Choroid plexus epithelial cell (primary cell): ENCODE results near the gene DIP2C.
"Not testable (repeated sequence)": the region's sequence is repeated elsewhere in the genome, so short reads cannot be mapped to it uniquely, and the experiment has no call there.

ENCODE experiments used
- DNase-seq: peaks from one replicate; pipeline ENCODE4 v3.0.0-alpha.2; 2010; ENCODE audit warnings: low read depth
- H3K4me3 ChIP-seq: 2 replicates; pipeline ENCODE4 v1.5.1; 2011; ENCODE audit warnings: low read depth, mild to moderate bottlenecking, control low read depth, low read length, moderate library complexity
- CTCF ChIP-seq: conservative IDR thresholded peaks from 2 replicates; pipeline ENCODE4 v1.5.1; 2011; ENCODE audit warnings: low read depth, mild to moderate bottlenecking, control low read depth, inconsistent platforms, low read length, moderate library complexity

DIP2C gene

GRCh38 chr10:649445-649797 is 40.0 kb downstream of the DIP2C start:
- H3K4me3 ChIP-seq = no peak overlapping the region
- DNase-seq = no peak
- TF ChIP-seq CTCF = no peak

- H3K4me3 ChIP-seq, DNase-seq: not testable (repeated sequence)
Observed at GRCh38 chr10:647019-647418, 42.4 kb downstream of the DIP2C start.

GRCh38 chr10:646118-646524 is 43.3 kb downstream of the DIP2C start:
- DNase-seq = no peak
- H3K4me3 ChIP-seq = no peak overlapping the region
- TF ChIP-seq CTCF = no peak

DNA sequence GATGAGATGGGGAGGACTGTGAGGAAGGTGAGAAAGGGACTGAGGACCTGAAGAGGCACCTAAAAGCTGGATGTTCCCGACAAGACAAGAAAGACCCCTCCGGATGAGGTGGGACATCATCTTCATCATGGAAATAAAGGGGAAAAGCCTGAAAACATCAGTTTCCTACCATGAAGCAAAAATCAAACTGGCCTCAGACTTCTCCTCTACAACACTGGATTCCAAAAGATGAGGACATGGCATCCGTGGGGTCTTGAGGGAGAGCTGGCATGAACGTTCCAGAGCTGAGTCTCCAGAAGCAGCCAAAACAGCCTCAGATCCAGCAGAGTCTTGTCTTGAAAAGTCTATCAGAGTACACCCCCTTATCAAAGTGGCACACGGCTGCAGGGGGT is 44.5 kb downstream of the DIP2C start:
- no peak for TF ChIP-seq CTCF
- no peak overlapping the region for H3K4me3 ChIP-seq

DNA sequence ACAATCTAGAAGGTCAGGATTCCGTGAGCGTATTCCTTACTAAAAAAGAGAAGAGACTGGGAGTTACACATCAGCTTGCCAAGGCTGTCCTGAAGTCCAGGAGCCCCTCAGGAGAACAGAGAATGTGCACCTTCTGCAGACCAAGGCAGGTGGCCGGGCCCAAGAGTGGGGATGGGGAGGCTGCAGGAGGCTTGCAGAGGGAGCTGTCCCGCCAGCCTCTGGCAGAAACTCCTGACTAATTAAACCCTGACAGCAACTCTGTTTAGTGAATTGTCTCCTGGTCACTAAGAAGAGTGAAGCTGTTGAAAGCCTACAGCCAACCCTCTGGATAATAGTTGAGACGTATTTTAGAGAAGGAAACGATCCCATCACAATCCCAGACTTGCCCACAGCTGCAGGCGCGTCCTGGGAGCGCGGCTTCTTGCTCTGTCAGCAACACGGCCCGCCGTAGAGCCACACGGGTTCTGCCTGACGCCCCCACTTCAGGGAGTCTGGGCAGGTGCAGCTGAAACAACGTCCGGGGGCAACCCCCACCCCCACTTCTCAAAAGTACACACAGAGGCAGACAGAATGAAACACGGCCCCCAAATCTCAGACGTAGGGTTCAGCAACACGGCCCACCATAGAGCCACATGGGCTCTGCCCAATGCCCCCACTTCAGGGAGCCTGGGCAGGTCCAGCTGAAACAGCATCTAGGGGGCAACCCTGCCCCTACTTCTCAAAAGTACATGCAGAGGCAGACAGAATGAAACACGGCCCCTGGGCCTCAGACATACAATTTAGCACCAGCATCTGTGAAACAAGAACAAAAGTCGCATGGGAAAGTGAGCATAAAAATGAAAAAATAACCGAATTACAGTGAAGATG is 45.2 kb downstream of the DIP2C start:
- DNase-seq = no peak
- TF ChIP-seq CTCF = no peak
- no peak overlapping the region for H3K4me3 ChIP-seq

More for the DNA sequence above, 44.5 kb downstream of the DIP2C start:
- no peak for DNase-seq

GRCh38 chr10:642186-642890 is 47.1 kb downstream of the DIP2C start:
- no peak for DNase-seq
- no peak overlapping the region for H3K4me3 ChIP-seq
- TF ChIP-seq CTCF = no peak

GRCh38 chr10:641149-642010 is 48.1 kb downstream of the DIP2C start:
- no peak for TF ChIP-seq CTCF
- no peak for DNase-seq
- H3K4me3 ChIP-seq = no peak overlapping the region
